PC-3 (cell line): Measurements from ENCODE around the gene ZDHHC24. TPM values are rescaled to one million over a fixed set of nuclear protein-coding genes. Genes with fewer than 3 reads are reported as not detected.

Experiments used
- ATAC-seq: fragments of 200-7000 bp; cut with Tn5 transposase; 2 replicates; pipeline ENCODE4 v1.9.1; 2020; ENCODE audit warnings: mild to moderate bottlenecking, moderate library complexity
- BruUV-seq: library from RNA; stranded (reverse); fragments of 400-500 nt; replicated peaks from 2 replicates; lab custom pipeline; 2021; lab: Mats Ljungman, UMichigan
- CTCF ChIA-PET: fragments of 300-600 bp; sonication (Branson Sonifier 250); formaldehyde crosslinking; loops from one replicate; lab custom pipeline; 2022; ENCODE audit warnings: antibody characterized with exemption; lab: Charles Lee
- POLR2A ChIA-PET: fragments of 300-600 bp; sonication (Branson Sonifier 250); formaldehyde crosslinking; loops from one replicate; lab custom pipeline; 2022; ENCODE audit warnings: antibody characterized with exemption; ENCODE audit not compliant: unreplicated experiment; lab: Charles Lee
- DNase-seq: peaks from one replicate; pipeline ENCODE4 v3.0.0-alpha.2; 2015
- H2AFZ ChIP-seq: fragments of 300-600 bp; sonication (generic); 2 replicates; pipeline ENCODE4 v1.6.0; 2016; ENCODE audit warnings: antibody characterized with exemption, low read length
- H3F3A ChIP-seq: fragments of 300-600 bp; sonication (generic); one replicate; pipeline ENCODE4 v1.6.0; 2017; ENCODE audit warnings: antibody characterized with exemption, low read length, control low read depth, mild to moderate bottlenecking; ENCODE audit not compliant: unreplicated experiment
- H3K27ac ChIP-seq: fragments of 300-600 bp; sonication (generic); 2 replicates; pipeline ENCODE4 v1.5.1; 2016; ENCODE audit warnings: mild to moderate bottlenecking, low read length
- H3K27me3 ChIP-seq: fragments of 300-600 bp; sonication (generic); 2 replicates; pipeline ENCODE4 v1.6.1; 2016; ENCODE audit warnings: low read length, mixed read lengths
- H3K36me3 ChIP-seq: fragments of 300-600 bp; sonication (generic); 2 replicates; pipeline ENCODE4 v1.6.1; 2016; ENCODE audit warnings: low read depth, mixed run types, low read length, mixed read lengths
- H3K4me1 ChIP-seq: fragments of 300-600 bp; sonication (generic); 2 replicates; pipeline ENCODE4 v1.5.1; 2016; ENCODE audit warnings: low read length; ENCODE audit not compliant: insufficient read depth
- H3K4me2 ChIP-seq: fragments of 300-600 bp; sonication (generic); 2 replicates; pipeline ENCODE4 v1.6.0; 2016; ENCODE audit warnings: low read length
- H3K4me3 ChIP-seq: fragments of 300-600 bp; sonication (generic); 2 replicates; pipeline ENCODE4 v1.5.1; 2016; ENCODE audit warnings: mild to moderate bottlenecking, low read length, mixed read lengths
- H3K79me2 ChIP-seq: fragments of 300-600 bp; sonication (generic); 2 replicates; pipeline ENCODE4 v1.6.1; 2017; ENCODE audit warnings: low read length, mixed read lengths
- H3K9ac ChIP-seq: fragments of 300-600 bp; sonication (generic); 2 replicates; pipeline ENCODE4 v1.6.0; 2016; ENCODE audit warnings: mild to moderate bottlenecking, low read length
- H3K9me2 ChIP-seq: fragments of 300-600 bp; sonication (generic); replicated peaks from 2 replicates; pipeline ENCODE4 v1.6.1; 2016; ENCODE audit warnings: mixed run types, low read length, mixed read lengths
- H3K9me3 ChIP-seq: fragments of 300-600 bp; sonication (generic); 2 replicates; pipeline ENCODE4 v1.6.1; 2016; ENCODE audit warnings: low read length, mixed read lengths
- H4K20me1 ChIP-seq: fragments of 300-600 bp; sonication (generic); 2 replicates; pipeline ENCODE4 v1.6.1; 2016; ENCODE audit warnings: low read length, mixed read lengths
- CTCF ChIP-seq: fragments of 300-600 bp; sonication (generic); conservative IDR thresholded peaks from 2 replicates; pipeline ENCODE4 v1.5.1; 2017; ENCODE audit warnings: antibody characterized with exemption, low read depth, mild to moderate bottlenecking, low read length
- EZH2 ChIP-seq: fragments of 300-600 bp; sonication (generic); IDR thresholded peaks from one replicate; pipeline ENCODE4 v1.6.1; 2017; ENCODE audit warnings: antibody characterized with exemption, mild to moderate bottlenecking, low read length; ENCODE audit not compliant: unreplicated experiment
- EZH2phosphoT487 ChIP-seq: fragments of 300-600 bp; sonication (generic); IDR thresholded peaks from 2 replicates; pipeline ENCODE4 v1.6.1; 2018; ENCODE audit warnings: mild to moderate bottlenecking, antibody characterized with exemption, low read length, borderline replicate concordance
- intact Hi-C: fragments of 100-400 bp; cut with micrococcal nuclease; formaldehyde crosslinking; loops from 2 replicates; pipeline ENCODE4 v1.9.0; 2023
- total RNA-seq: library from RNA; depleted of rRNA; stranded (reverse); fragments of >200 nt; gene quantifications from 2 replicates; pipeline ENCODE4 v1.2.3, GENCODE V29; 2014

ZDHHC24 gene
- total RNA-seq, 1 experiment from 2014 or later: 15.1 TPM

- Histone ChIP-seq H3K4me2 (peak within 1 kb of the TSS; percentile 76), H3K9me3 (no peaks in the 10 kb centered on the region), H3K4me1 (peaks cover 6% of the 10 kb centered on the region; the same call in 1 of the 2 replicates), H3K9me2 (no peaks in the 10 kb centered on the region), H3K4me3 (peak within 1 kb of the TSS; percentile 56), H3K79me2 (no peaks in the 10 kb centered on the region), H3K27me3 (no peaks in the 10 kb centered on the region), H3K36me3 (no peaks in the 10 kb centered on the region), H3F3A (no peaks in the 10 kb centered on the region), H4K20me1 (no peaks in the 10 kb centered on the region), H2AFZ (peak within 1 kb of the TSS; percentile 85), H3K27ac (no peak within 1 kb of the TSS), H3K9ac (no peak within 1 kb of the TSS)
- CTCF ChIA-PET: interaction anchor here (0.6 kb wide), 1 partner anchor 110 kb away, joined by 3 read pairs; no protein-coding TSS in a partner anchor
- intact Hi-C loops: no loop called here
- TF ChIP-seq CTCF (no peak), EZH2phosphoT487 (no peak), EZH2 (no peak)
- POLR2A ChIA-PET: no interaction called here
- DNase-seq: peak; percentile 58
- BruUV-seq: no TSS peak
- peak; percentile 93 for ATAC-seq
Measured at GRCh38 chr11:66568124-66568916, 22.5 kb upstream of the ZDHHC24 start, which contains the start of gene CTSF. CTSF (minus strand) TSS chr11:66568606; CDS start chr11:66568486, 120 bp downstream.

- ChIA-PET CTCF (no interaction called here), POLR2A (no interaction called here)
- Histone ChIP-seq H3F3A (no peaks in the 10 kb centered on the region), H3K27ac (no peak overlapping the region), H3K9me2 (no peaks in the 10 kb centered on the region), H4K20me1 (no peaks in the 10 kb centered on the region), H2AFZ (no peak overlapping the region), H3K4me2 (peak overlapping the region; percentile 76), H3K4me1 (peaks cover 6% of the 10 kb centered on the region; the same call in 1 of the 2 replicates), H3K9ac (no peak overlapping the region), H3K4me3 (peak overlapping the region; percentile 56; the same call in 1 of the 2 replicates), H3K36me3 (no peaks in the 10 kb centered on the region), H3K79me2 (no peaks in the 10 kb centered on the region), H3K27me3 (no peaks in the 10 kb centered on the region), H3K9me3 (no peaks in the 10 kb centered on the region)
- no peak for TF ChIP-seq EZH2phosphoT487
- TF ChIP-seq CTCF: no peak
- TF ChIP-seq EZH2: no peak
- intact Hi-C loops: no loop called here
- BruUV-seq: TSS peak; percentile 51
- DNase-seq (no peak), ATAC-seq (no peak)
Measured at GRCh38 chr11:66567787-66568123, 21.9 kb upstream of the ZDHHC24 start.

GRCh38 chr11:66566221-66566620 lies 20.4 kb upstream of the ZDHHC24 start:
- DNase-seq (no peak), ATAC-seq (no peak)
- Histone ChIP-seq H3K4me2 (no peak overlapping the region), H3K27ac (no peak overlapping the region), H3K9me2 (no peaks in the 10 kb centered on the region), H3K4me3 (no peak overlapping the region), H3K9me3 (no peaks in the 10 kb centered on the region), H3K79me2 (no peaks in the 10 kb centered on the region), H3F3A (no peaks in the 10 kb centered on the region), H4K20me1 (no peaks in the 10 kb centered on the region), H3K36me3 (no peaks in the 10 kb centered on the region), H2AFZ (no peak overlapping the region), H3K27me3 (no peaks in the 10 kb centered on the region), H3K4me1 (peaks cover 6% of the 10 kb centered on the region; the same call in 1 of the 2 replicates), H3K9ac (no peak overlapping the region)
- ChIA-PET POLR2A (no interaction called here), CTCF (no interaction called here)
- no TSS peak for BruUV-seq
- intact Hi-C loops: no loop called here
- TF ChIP-seq CTCF (no peak), EZH2 (no peak), EZH2phosphoT487 (no peak)
